ENCODE data around the gene TRAK1. TPM values are rescaled to one million over a fixed set of nuclear protein-coding genes. Genes with fewer than 3 reads are reported as not detected.

Gene TRAK1
- total and polyA plus RNA-seq, 10 of the 15 experiments (the other 5 are each of a cell fraction or from before 2014, with no cell fraction given): 6.6 to 46.2 (median 23.7) TPM

- ATAC-seq (no peak), FAIRE-seq (no peak), DNase-seq (ENCODE audit: low read depth, low spot score) (no peak)
- intact Hi-C loops (cut with micrococcal nuclease; ENCODE audit: unreplicated experiment): no loop called here
- ChIA-PET CTCF (interaction anchor here (0.8 to 2.3 kb wide), 2 partner anchors 11 to 32 kb away, joined by 3 to 11 read pairs; no protein-coding TSS in a partner anchor), RAD21 (ENCODE audit: unreplicated experiment) (interaction anchor here (0.6 to 1.3 kb wide), 3 partner anchors 32 to 306 kb away, joined by 3 to 4 read pairs (median 3); no protein-coding TSS in a partner anchor), SMC1A (ENCODE audit: uncharacterized antibody, unreplicated experiment) (no interaction called here), POLR2A (no interaction called here)
- H3K9me3 ChIP-seq (replicated peaks; ENCODE audit: control insufficient read depth, insufficient read depth, low read length): no peaks in the 10 kb centered on the region
- H3K27me3 ChIP-seq (replicated peaks in 1 of 2; ENCODE audit: control insufficient read depth in 2 of 2, insufficient read depth in 2 of 2, low read length in 1 of 2): no peaks in the 10 kb centered on the region
- H3K4me2 ChIP-seq (ENCODE audit: control insufficient read depth, insufficient read depth): peak overlapping the region; percentile 24
- no peak overlapping the region; the same call in 1 of the 2 replicates for H3K4me3 ChIP-seq
- H2AFZ ChIP-seq (ENCODE audit: control insufficient read depth, low read depth, low read length): no peak overlapping the region
- H3K9ac ChIP-seq (ENCODE audit: control insufficient read depth, insufficient read depth, low read length): no peak overlapping the region
- H4K20me1 ChIP-seq (ENCODE audit: control insufficient read depth, insufficient read depth): no peaks in the 10 kb centered on the region
- H3K36me3 ChIP-seq (ENCODE audit: control insufficient read depth in 2 of 2, insufficient read depth in 2 of 2, low read length in 1 of 2): no peaks in the 10 kb centered on the region; a peak in 1 of 4 replicates
- TF ChIP-seq IKZF2 (IDR thresholded peaks at IDR 0.05) (no peak), SMAD5 (IDR thresholded peaks at IDR 0.05; ENCODE audit: low read depth) (no peak), SREBF1 (IDR thresholded peaks at IDR 0.05; ENCODE audit: low read length) (no peak)
- BruUV-seq (replicated peaks): no TSS peak
- H3K79me2 ChIP-seq (ENCODE audit: control insufficient read depth, insufficient read depth, low read length): peaks cover 33% of the 10 kb centered on the region
- WGBS (ENCODE audit: insufficient coverage, insufficient replicate concordance, low lambda C conversion rate, missing lambda C conversion rate): 99% methylated on average over 8 of the region's 8 CpGs
- in situ Hi-C loops (cut with MboI): no loop called here
- peak overlapping the region; percentile 34; the same call in 1 of the 2 replicates for H3K27ac ChIP-seq (ENCODE audit: control insufficient read depth, insufficient read depth)
- H3K4me1 ChIP-seq (ENCODE audit: control insufficient read depth, insufficient read depth, low read length): peaks cover 23% of the 10 kb centered on the region
Measured at GRCh38 chr3:42159147-42159546, 68.0 kb downstream of the TRAK1 start.

DNA sequence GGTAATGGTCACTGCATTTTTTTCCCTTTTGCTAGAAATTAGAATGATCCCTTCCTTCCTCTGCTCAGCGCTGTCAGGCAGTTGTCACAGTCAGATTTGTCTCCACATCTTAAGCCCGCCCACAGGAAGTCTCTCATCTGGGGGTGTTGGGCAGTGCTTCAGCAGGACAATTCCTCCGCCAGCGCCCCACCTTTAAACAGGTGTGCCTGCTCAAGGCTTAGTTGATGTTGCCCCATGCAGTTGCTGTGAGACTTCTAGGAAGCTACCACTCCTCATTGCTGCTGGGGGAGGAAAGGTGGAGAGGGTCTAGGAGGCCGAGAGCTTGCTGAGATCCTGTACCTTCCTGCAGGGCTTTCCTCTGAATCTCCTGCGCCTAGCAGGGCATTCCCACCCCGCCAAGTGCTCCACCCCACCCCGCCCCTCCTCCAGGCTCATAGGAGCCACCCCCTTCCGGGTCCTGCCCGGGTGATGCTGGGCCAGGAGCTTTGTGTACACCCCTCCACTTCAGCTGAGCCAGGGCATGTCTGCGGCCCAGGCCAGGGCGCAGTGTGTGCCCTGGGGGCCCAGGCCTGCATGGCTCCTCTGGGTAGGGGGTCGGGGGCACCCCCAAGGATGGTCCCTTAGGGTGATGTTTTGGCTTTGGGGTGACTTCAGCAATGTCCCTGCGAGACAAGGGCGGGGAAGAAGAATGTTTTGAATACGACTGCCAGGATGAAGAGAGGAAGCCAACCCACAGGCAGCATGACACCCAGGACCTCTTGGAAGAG lies 68.7 kb downstream of the TRAK1 start:
- ATAC-seq: peak; percentile 82
- H3K27me3 ChIP-seq (replicated peaks in 1 of 2; ENCODE audit: control insufficient read depth in 2 of 2, insufficient read depth in 2 of 2, low read length in 1 of 2): no peaks in the 10 kb centered on the region
- ChIA-PET SMC1A (ENCODE audit: uncharacterized antibody, unreplicated experiment) (no interaction called here), RAD21 (ENCODE audit: unreplicated experiment) (interaction anchor here (1.1 to 1.3 kb wide), 2 partner anchors 31 to 41 kb away, joined by 3 to 4 read pairs; no protein-coding TSS in a partner anchor), CTCF (interaction anchor here (0.6 to 2.3 kb wide), 2 partner anchors 31 to 33 kb away, joined by 3 to 11 read pairs; no protein-coding TSS in a partner anchor), POLR2A (no interaction called here)
- no peak overlapping the region for H2AFZ ChIP-seq (ENCODE audit: control insufficient read depth, low read depth, low read length)
- no peaks in the 10 kb centered on the region for H3K9me3 ChIP-seq (replicated peaks; ENCODE audit: control insufficient read depth, insufficient read depth, low read length)
- peak overlapping the region; percentile 24 for H3K4me2 ChIP-seq (ENCODE audit: control insufficient read depth, insufficient read depth)
- DNase-seq (ENCODE audit: low read depth, low spot score): no peak
- no peak overlapping the region for H3K4me3 ChIP-seq
- BruUV-seq (replicated peaks): no TSS peak
- 43% methylated on average over 16 of the region's 16 CpGs for WGBS (ENCODE audit: insufficient coverage, insufficient replicate concordance, low lambda C conversion rate, missing lambda C conversion rate)
- H3K4me1 ChIP-seq (ENCODE audit: control insufficient read depth, insufficient read depth, low read length): peaks cover 28% of the 10 kb centered on the region
- peak overlapping the region; percentile 34; the same call in 1 of the 2 replicates for H3K27ac ChIP-seq (ENCODE audit: control insufficient read depth, insufficient read depth)
- no peaks in the 10 kb centered on the region for H4K20me1 ChIP-seq (ENCODE audit: control insufficient read depth, insufficient read depth)
- in situ Hi-C loops (cut with MboI): no loop called here
- intact Hi-C loops (cut with micrococcal nuclease; ENCODE audit: unreplicated experiment): no loop called here
- peaks cover 34% of the 10 kb centered on the region for H3K79me2 ChIP-seq (ENCODE audit: control insufficient read depth, insufficient read depth, low read length)
- H3K36me3 ChIP-seq (ENCODE audit: control insufficient read depth in 2 of 2, insufficient read depth in 2 of 2, low read length in 1 of 2): no peaks in the 10 kb centered on the region; a peak in 1 of 4 replicates
- FAIRE-seq: peak; percentile 57
- TF ChIP-seq PBX3 (IDR thresholded peaks at IDR 0.05; ENCODE audit: insufficient replicate concordance, low read depth, low read length): peak; percentile 59
- TF ChIP-seq PKNOX1 (IDR thresholded peaks at IDR 0.05): peak; percentile 75
- TF ChIP-seq BMI1 (IDR thresholded peaks at IDR 0.05; ENCODE audit: borderline replicate concordance): no peak
- 0 out of 2 replicates have a peak, but pooled peaks have one; percentile 36 for TF ChIP-seq GABPA (IDR thresholded peaks at IDR 0.05; ENCODE audit: low read depth)
- no peak overlapping the region for H3K9ac ChIP-seq (ENCODE audit: control insufficient read depth, insufficient read depth, low read length)

Data from GM12878 (cell line).